ENCODE results near the gene HOXC9. TPM values are rescaled to one million over a fixed set of nuclear protein-coding genes. Genes with fewer than 3 reads are reported as not detected.

The HOXC9 gene
- total RNA-seq (2022; extraction: Qiagen RNA extraction; ENCODE audit: low read depth): 13.2 to 16.3 TPM (median 15.3 TPM) in 5 replicates

DNA sequence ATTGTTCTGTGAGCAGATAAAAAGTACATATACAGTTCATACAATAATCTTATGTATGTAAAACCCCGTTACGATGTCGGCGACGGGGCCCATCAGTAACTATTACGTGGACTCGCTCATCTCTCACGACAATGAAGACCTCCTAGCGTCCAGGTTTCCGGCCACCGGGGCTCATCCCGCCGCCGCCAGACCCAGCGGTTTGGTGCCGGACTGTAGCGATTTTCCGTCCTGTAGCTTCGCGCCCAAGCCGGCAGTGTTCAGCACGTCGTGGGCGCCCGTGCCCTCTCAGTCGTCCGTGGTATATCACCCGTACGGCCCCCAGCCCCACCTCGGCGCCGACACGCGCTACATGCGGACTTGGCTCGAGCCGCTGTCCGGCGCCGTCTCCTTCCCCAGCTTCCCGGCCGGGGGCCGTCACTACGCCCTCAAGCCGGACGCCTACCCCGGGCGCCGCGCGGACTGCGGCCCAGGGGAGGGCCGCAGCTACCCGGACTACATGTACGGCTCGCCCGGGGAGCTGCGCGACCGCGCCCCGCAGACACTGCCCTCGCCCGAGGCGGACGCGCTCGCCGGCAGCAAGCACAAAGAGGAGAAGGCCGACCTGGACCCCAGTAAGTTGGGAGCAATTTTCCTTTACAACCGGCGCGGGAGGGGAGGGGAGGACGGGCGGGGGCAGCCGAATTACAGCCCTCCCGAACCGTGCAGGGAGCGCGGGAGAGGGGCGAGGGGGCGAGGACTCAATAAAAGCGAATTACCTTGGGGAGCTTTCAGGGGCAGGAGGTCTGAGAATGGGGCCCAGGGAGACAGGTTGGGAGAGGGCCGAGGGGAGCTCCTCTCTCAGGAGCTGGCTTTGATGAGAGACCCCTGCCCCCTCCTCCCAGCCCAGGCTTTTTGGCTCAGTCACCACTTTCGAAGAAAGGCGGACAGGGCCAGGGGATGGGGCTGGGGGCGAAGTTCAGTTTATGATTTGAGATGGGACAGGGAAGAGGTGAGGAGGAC is at the start of gene HOXC9:
HOXC9 (plus strand) TSS at position 46 of the 999 bp plus-strand sequence; CDS start at position 74, 28 bp downstream.

GRCh38 chr12:53954694-53955035 is 45.3 kb upstream of the HOXC9 start, which contains the start of gene HOXC12:
TSS of gene HOXC12 (plus strand) at chr12:53954903. CDS start at chr12:53954930, 27 bp downstream.

DNA sequence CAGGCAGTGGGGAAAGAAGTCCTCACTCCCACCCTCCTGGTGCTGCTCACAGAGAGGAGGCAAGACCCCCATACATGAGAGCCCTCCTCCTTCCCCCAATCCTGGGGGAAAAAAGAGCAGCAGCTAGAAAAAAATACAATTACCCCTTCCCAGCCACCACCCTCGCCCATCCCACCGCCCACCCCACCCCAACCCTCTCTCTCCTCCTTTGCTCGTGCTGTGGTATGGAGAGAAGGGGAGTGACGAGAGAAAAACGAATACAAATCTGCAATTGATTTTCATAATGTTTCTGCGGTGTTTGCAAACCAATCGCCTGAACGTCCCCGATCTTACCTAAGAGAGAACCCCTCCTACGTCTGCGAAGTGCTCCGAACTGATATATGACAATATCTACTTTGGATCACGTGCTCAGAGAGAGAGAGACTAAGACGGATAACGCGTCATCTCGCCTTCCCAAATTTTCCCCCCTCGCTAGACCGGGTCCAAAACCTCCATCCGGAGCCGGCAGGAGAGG is 27.2 kb upstream of the HOXC9 start, which contains the start of gene HOXC11:
HOXC11 (plus strand) TSS at position 405 of the 514 bp plus-strand sequence. CDS start 116 bp downstream, outside the sequence.

DNA sequence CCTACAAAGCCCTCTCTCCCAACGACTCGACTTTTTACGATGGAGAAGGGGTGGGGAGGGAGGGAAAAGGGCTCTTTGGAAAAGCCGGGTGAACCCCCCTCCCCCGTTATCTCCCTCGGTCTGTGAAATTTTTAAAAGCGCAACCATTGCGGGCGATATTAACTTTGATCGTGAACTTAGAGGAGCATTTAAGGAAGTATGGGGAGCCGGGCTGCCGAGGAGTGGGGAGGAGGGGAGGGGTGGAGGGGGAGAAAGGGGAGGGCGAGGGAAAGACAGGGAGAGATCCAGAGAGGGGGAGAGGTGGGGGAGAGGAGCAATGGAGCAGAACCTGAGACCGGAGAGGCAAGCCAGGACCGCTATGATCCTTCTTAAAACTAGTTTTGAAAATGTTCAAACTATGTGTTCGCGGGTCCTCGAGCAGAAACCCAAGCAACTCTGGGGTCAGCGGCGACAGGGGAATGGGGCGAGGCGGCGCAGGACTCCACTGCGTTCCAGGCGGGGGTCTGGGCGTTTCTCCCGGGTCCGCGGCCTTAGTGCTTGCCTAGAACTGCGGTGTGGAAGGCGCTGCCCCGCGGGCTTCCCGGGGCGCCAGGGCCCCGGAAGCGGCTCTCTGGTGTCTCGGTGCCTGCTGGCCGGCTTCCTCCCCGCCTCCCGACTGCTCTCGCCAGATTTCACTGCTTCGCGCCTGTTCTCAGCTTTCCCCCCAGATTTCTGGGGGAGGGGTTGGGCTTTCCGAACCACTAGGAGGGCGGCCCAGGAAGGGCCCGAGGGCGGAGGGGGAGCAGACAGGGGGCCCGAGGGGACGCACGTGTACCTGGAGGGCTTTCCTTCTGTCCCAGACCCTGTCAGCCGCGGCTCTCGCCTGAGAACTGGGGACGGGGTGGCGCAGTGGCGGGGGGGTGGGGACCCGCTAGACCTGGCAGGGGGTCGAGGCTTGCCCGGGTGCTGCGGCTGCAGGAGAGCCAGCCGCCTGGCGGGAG is 25.6 kb upstream of the HOXC9 start, which contains the start of gene HOTAIR:
HOTAIR (minus strand) TSS at position 871 of the 980 bp plus-strand sequence.

DNA sequence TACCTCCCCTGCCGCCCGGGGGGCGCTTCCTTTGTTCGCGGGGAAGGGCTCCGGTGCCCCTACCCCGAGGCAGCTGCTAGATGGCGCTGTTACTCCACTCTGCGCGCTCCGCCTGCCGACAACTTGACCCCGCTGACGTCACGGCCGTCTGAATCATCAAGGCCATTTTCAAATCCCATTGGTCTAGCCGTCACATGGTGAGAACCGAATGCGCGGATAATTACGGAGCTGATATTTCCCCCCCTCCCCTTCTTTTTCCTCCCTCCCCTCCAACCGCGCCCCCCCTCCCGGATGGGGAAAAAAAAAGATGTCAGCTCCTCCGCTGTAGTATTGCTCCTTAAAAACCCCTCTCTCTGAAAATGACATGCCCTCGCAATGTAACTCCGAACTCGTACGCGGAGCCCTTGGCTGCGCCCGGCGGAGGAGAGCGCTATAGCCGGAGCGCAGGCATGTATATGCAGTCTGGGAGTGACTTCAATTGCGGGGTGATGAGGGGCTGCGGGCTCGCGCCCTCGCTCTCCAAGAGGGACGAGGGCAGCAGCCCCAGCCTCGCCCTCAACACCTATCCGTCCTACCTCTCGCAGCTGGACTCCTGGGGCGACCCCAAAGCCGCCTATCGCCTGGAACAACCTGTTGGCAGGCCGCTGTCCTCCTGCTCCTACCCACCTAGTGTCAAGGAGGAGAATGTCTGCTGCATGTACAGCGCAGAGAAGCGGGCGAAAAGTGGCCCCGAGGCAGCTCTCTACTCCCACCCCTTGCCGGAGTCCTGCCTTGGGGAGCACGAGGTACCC is 14.9 kb upstream of the HOXC9 start, which contains the start of gene HOXC10:
HOXC10 (plus strand) TSS at position 246 of the 791 bp plus-strand sequence; CDS start at position 360, 114 bp downstream.

GRCh38 chr12:54028314-54029201 is 28.6 kb downstream of the HOXC9 start, which contains the start of gene HOXC6:
TSS of gene HOXC6 (plus strand) at chr12:54028440. CDS start at chr12:54028522, 82 bp downstream.

DNA sequence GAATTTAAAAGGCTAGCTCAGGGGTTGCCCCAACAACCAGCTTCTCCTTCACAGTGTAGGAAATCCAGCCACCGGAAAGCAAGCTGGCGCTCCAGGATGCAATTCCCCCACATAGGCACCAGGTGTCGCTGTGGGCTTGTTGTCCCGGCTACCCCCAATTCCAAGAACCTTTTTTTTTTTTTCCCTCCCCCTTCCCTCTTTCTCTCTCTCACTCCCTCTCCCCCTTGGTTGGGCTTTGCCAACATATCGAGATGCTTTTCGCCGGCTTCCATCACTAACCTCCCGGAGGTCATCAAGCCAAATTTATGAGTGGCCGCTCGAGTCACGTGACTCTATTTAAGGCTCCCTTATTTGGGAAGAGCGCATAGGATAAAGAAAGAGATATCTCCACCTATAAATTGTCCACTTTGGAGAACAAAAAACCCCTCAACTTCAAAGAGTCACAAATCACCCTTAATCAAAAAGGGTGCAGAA is 32.7 kb downstream of the HOXC9 start, which contains the start of gene HOXC5:
HOXC5 (plus strand) TSS at position 424 of the 474 bp plus-strand sequence. CDS start 73 bp downstream, outside the sequence.

Other genes starting within 250 kb of the HOXC9 start
- not detected in 5 replicates for gene CISTR, start 248.2 kb upstream of the HOXC9 start, total RNA-seq (2022; extraction: Qiagen RNA extraction; ENCODE audit: low read depth)
- gene HOXC13, start 61.3 kb upstream of the HOXC9 start, total RNA-seq (2022; extraction: Qiagen RNA extraction; ENCODE audit: low read depth): 11.6 to 22.7 TPM (median 15.6 TPM) in 5 replicates
- gene HOXC12, start 45.3 kb upstream of the HOXC9 start, total RNA-seq (2022; extraction: Qiagen RNA extraction; ENCODE audit: low read depth): not detected in 5 replicates
- 0.49 to 0.76 TPM (median 0.55 TPM) in 5 replicates for gene HOXC11, start 27.0 kb upstream of the HOXC9 start, total RNA-seq (2022; extraction: Qiagen RNA extraction; ENCODE audit: low read depth)
- gene HOTAIR, start 25.2 kb upstream of the HOXC9 start, total RNA-seq (2022; extraction: Qiagen RNA extraction; ENCODE audit: low read depth): 0.16 to 0.33 TPM (median 0.25 TPM) in 4 of 5 replicates, not detected in the other
- 2.5 to 3.6 TPM (median 2.9 TPM) in 5 replicates for gene HOXC10, start 15.0 kb upstream of the HOXC9 start, total RNA-seq (2022; extraction: Qiagen RNA extraction; ENCODE audit: low read depth)
- gene HOXC8, start 8.8 kb downstream of the HOXC9 start, total RNA-seq (2022; extraction: Qiagen RNA extraction; ENCODE audit: low read depth): 4.5 to 6.0 TPM (median 5.3 TPM) in 5 replicates
- 3.5 to 6.0 TPM (median 5.2 TPM) in 5 replicates for gene HOXC6, start 28.3 kb downstream of the HOXC9 start, total RNA-seq (2022; extraction: Qiagen RNA extraction; ENCODE audit: low read depth)
- 0.39 to 0.60 TPM (median 0.53 TPM) in 5 replicates for gene HOXC5, start 32.9 kb downstream of the HOXC9 start, total RNA-seq (2022; extraction: Qiagen RNA extraction; ENCODE audit: low read depth)
- gene HOXC4, start 53.7 kb downstream of the HOXC9 start, total RNA-seq (2022; extraction: Qiagen RNA extraction; ENCODE audit: low read depth): 1.7 to 3.9 TPM (median 3.8 TPM) in 5 replicates
- 22.3 to 35.6 TPM (median 33.0 TPM) in 5 replicates for gene SMUG1, start 188.8 kb downstream of the HOXC9 start, total RNA-seq (2022; extraction: Qiagen RNA extraction; ENCODE audit: low read depth)